WERI-Rb-1 (cell line): ENCODE data around the gene ATR.

Source experiments
- DNase-seq: peaks from one replicate; pipeline ENCODE4 v3.0.0-alpha.2; 2020
- H3K27ac ChIP-seq: fragments of 250-450 bp; sonication (Bioruptor Pico); 2 replicates; pipeline ENCODE4 v1.5.1; 2020; ENCODE audit warnings: mild to moderate bottlenecking, moderate library complexity
- H3K27me3 ChIP-seq: fragments of 250-450 bp; sonication (Bioruptor Pico); 2 replicates; pipeline ENCODE4 v1.5.1; 2021; ENCODE audit warnings: mild to moderate bottlenecking, low read depth, moderate library complexity; ENCODE audit not compliant: insufficient read depth, severe bottlenecking
- H3K36me3 ChIP-seq: fragments of 250-450 bp; sonication (Bioruptor Pico); 2 replicates; pipeline ENCODE4 v1.5.1; 2020; ENCODE audit warnings: mild to moderate bottlenecking, moderate library complexity
- H3K4me3 ChIP-seq: 2 replicates; pipeline ENCODE4 v1.5.1; 2011; ENCODE audit warnings: low read depth, mild to moderate bottlenecking, control low read depth, low read length
- H3K9me3 ChIP-seq: fragments of 250-450 bp; sonication (Bioruptor Pico); 2 replicates; pipeline ENCODE4 v1.5.1; 2021; ENCODE audit warnings: mild to moderate bottlenecking, moderate library complexity; ENCODE audit not compliant: severe bottlenecking
- CTCF ChIP-seq: IDR thresholded peaks from 2 replicates; pipeline ENCODE4 v1.5.1; 2011; ENCODE audit warnings: low read depth, mild to moderate bottlenecking, control low read depth, inconsistent platforms, low read length

ATR gene

GRCh38 chr3:142495103-142495502 is 83.4 kb downstream of the ATR start:
- TF ChIP-seq CTCF, result no peak
- Histone ChIP-seq H3K27me3 (no peaks in the 10 kb centered on the region), H3K4me3 (no peak overlapping the region), H3K36me3 (no peaks in the 10 kb centered on the region; the same call in none of the 2 replicates), H3K27ac (no peak overlapping the region), H3K9me3 (no peaks in the 10 kb centered on the region)
- DNase-seq, result no peak

GRCh38 chr3:142492184-142492583 is 86.3 kb downstream of the ATR start:
- TF ChIP-seq CTCF, result no peak
- Histone ChIP-seq H3K9me3 (no peaks in the 10 kb centered on the region), H3K27ac (no peak overlapping the region), H3K4me3 (no peak overlapping the region), H3K27me3 (no peaks in the 10 kb centered on the region), H3K36me3 (peaks cover 5% of the 10 kb centered on the region)
- no peak for DNase-seq

GRCh38 chr3:142489572-142490323 is 88.8 kb downstream of the ATR start:
- Histone ChIP-seq H3K9me3 (no peaks in the 10 kb centered on the region), H3K36me3 (peaks cover 8% of the 10 kb centered on the region), H3K27me3 (no peaks in the 10 kb centered on the region), H3K4me3 (no peak overlapping the region), H3K27ac (no peak overlapping the region)
- no peak for TF ChIP-seq CTCF
- DNase-seq, result no peak

GRCh38 chr3:142484912-142485435 is 93.6 kb downstream of the ATR start:
- Histone ChIP-seq H3K27ac (no peak overlapping the region), H3K4me3 (no peak overlapping the region), H3K9me3 (peaks cover 11% of the 10 kb centered on the region), H3K36me3 (peaks cover 15% of the 10 kb centered on the region; the same call in 1 of the 2 replicates), H3K27me3 (no peaks in the 10 kb centered on the region)
- DNase-seq, result no peak
- no peak for TF ChIP-seq CTCF

GRCh38 chr3:142481196-142481595 is 97.3 kb downstream of the ATR start:
- Histone ChIP-seq H3K4me3 (no peak overlapping the region), H3K27ac (no peak overlapping the region), H3K36me3 (peaks cover 10% of the 10 kb centered on the region; the same call in 1 of the 2 replicates), H3K27me3 (no peaks in the 10 kb centered on the region), H3K9me3 (peaks cover 11% of the 10 kb centered on the region)
- no peak for DNase-seq
- TF ChIP-seq CTCF, result no peak
